ENCODE measurements around the gene DGKK.

DGKK gene

GRCh38 chrX:50470103-50471031 lies at the start of gene DGKK:
TSS of gene DGKK (minus strand) at chrX:50470825. CDS start at chrX:50470678, 147 bp downstream.
- H3K4me3 ChIP-seq (ENCODE audit: low read depth, low read length): no peak within 1 kb of the TSS
- no peak for DNase-seq (ENCODE audit: low read depth)
- TF ChIP-seq CTCF (IDR thresholded peaks at IDR 0.05; ENCODE audit: low read depth, low read length, missing control alignments): no peak

GRCh38 chrX:50514811-50515210 lies 44.2 kb upstream of the DGKK start:
- no peak overlapping the region for H3K4me3 ChIP-seq (ENCODE audit: low read depth, low read length)
- TF ChIP-seq CTCF (IDR thresholded peaks at IDR 0.05; ENCODE audit: low read depth, low read length, missing control alignments): no peak
- no peak for DNase-seq (ENCODE audit: low read depth)

GRCh38 chrX:50497114-50497513 lies 26.5 kb upstream of the DGKK start:
- TF ChIP-seq CTCF (IDR thresholded peaks at IDR 0.05; ENCODE audit: low read depth, low read length, missing control alignments): no peak
- no peak for DNase-seq (ENCODE audit: low read depth)
- no peak overlapping the region for H3K4me3 ChIP-seq (ENCODE audit: low read depth, low read length)

GRCh38 chrX:50495616-50496015 lies 25.0 kb upstream of the DGKK start:
- DNase-seq (ENCODE audit: low read depth): no peak
- no peak for TF ChIP-seq CTCF (IDR thresholded peaks at IDR 0.05; ENCODE audit: low read depth, low read length, missing control alignments)
- no peak overlapping the region for H3K4me3 ChIP-seq (ENCODE audit: low read depth, low read length)

- no peak overlapping the region for H3K4me3 ChIP-seq (ENCODE audit: low read depth, low read length)
- DNase-seq (ENCODE audit: low read depth): no peak
- no peak for TF ChIP-seq CTCF (IDR thresholded peaks at IDR 0.05; ENCODE audit: low read depth, low read length, missing control alignments)
These were observed 22.1 kb upstream of the DGKK start for GRCh38 chrX:50492720-50493119.

GRCh38 chrX:50484662-50485061 lies 14.0 kb upstream of the DGKK start:
- TF ChIP-seq CTCF (IDR thresholded peaks at IDR 0.05; ENCODE audit: low read depth, low read length, missing control alignments): no peak
- no peak for DNase-seq (ENCODE audit: low read depth)
- no peak overlapping the region for H3K4me3 ChIP-seq (ENCODE audit: low read depth, low read length)

- TF ChIP-seq CTCF (IDR thresholded peaks at IDR 0.05; ENCODE audit: low read depth, low read length, missing control alignments): no peak
- DNase-seq (ENCODE audit: low read depth): no peak
- H3K4me3 ChIP-seq (ENCODE audit: low read depth, low read length): no peak overlapping the region
These were observed 12.7 kb upstream of the DGKK start for GRCh38 chrX:50483283-50483682.
